A549 (cell line): ENCODE data around the gene ACVR2A.

Experiments used
- CEBPB ChIP-seq, 2 experiments: fragments of >200 bp in 1 of 2; sonication (Bioruptor Twin) in 1 of 2; formaldehyde crosslinking in 1 of 2; IDR thresholded peaks; 2 replicates each; pipeline ENCODE4 v1.6.1; 2012 to 2016
- FOSL2 ChIP-seq, 2 experiments: fragments of 450-650 bp in 1 of 2; fragments of >200 bp in 1 of 2; sonication (Bioruptor Twin) in 1 of 2; formaldehyde crosslinking; IDR thresholded peaks; 2 replicates each; pipeline versions ENCODE4 v1.5.0 to v1.6.1; 2016 to 2020; ENCODE audit warnings: mild to moderate bottlenecking in 1 of 2, moderate library complexity in 1 of 2
- HES2 ChIP-seq: fragments of >200 bp; sonication (Bioruptor Twin); formaldehyde crosslinking; IDR thresholded peaks from 2 replicates; pipeline ENCODE4 v1.6.1; 2016
- MAZ ChIP-seq: fragments of 150-350 bp; IDR thresholded peaks from 2 replicates; pipeline ENCODE4 v1.6.1; 2014; ENCODE audit warnings: antibody characterized with exemption, low read depth, low read length, borderline replicate concordance
- PHF8 ChIP-seq: fragments of 200-600 bp; sonication (generic); IDR thresholded peaks from 2 replicates; pipeline ENCODE4 v1.6.1; 2016; ENCODE audit warnings: low read depth, mild to moderate bottlenecking, antibody characterized with exemption, moderate library complexity, borderline replicate concordance
- POLR2A ChIP-seq: IDR thresholded peaks from 2 replicates; pipeline ENCODE4 v1.6.1; 2012; ENCODE audit warnings: mild to moderate bottlenecking, low read length
- REST ChIP-seq: fragments of 200-600 bp; sonication (generic); IDR thresholded peaks from 2 replicates; pipeline ENCODE4 v1.6.1; 2016; ENCODE audit warnings: antibody characterized with exemption, mild to moderate bottlenecking, moderate library complexity
- TP53 ChIP-seq: fragments of 250-450 bp; sonication (Bioruptor Pico); IDR thresholded peaks from 2 replicates; pipeline ENCODE4 v1.5.0; 2021; ENCODE audit warnings: mild to moderate bottlenecking, moderate library complexity
- TF ChIP-seq, protein P1 (sequence below): fragments of >200 bp; sonication (Bioruptor Twin); formaldehyde crosslinking; IDR thresholded peaks from 3 replicates; pipeline ENCODE4 v1.5.1; 2016
- TF ChIP-seq, protein P2 (sequence below): fragments of 450-650 bp; IDR thresholded peaks from 2 replicates; pipeline ENCODE4 v1.6.1; 2014; ENCODE audit warnings: antibody characterized with exemption

GRCh38 chr2:147924647-147925046, 79.8 kb downstream of the ACVR2A start:
- TF ChIP-seq, protein P1, sequence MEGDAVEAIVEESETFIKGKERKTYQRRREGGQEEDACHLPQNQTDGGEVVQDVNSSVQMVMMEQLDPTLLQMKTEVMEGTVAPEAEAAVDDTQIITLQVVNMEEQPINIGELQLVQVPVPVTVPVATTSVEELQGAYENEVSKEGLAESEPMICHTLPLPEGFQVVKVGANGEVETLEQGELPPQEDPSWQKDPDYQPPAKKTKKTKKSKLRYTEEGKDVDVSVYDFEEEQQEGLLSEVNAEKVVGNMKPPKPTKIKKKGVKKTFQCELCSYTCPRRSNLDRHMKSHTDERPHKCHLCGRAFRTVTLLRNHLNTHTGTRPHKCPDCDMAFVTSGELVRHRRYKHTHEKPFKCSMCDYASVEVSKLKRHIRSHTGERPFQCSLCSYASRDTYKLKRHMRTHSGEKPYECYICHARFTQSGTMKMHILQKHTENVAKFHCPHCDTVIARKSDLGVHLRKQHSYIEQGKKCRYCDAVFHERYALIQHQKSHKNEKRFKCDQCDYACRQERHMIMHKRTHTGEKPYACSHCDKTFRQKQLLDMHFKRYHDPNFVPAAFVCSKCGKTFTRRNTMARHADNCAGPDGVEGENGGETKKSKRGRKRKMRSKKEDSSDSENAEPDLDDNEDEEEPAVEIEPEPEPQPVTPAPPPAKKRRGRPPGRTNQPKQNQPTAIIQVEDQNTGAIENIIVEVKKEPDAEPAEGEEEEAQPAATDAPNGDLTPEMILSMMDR, result no peak
- TF ChIP-seq FOSL2 (IDR thresholded peaks at IDR 0.05) (no peak), FOSL2 (CRISPR knock-in tag; IDR thresholded peaks at IDR 0.05) (no peak), MAZ (no peak), HES2 (no peak), CEBPB (IDR thresholded peaks at IDR 0.05) (no peak), POLR2A (no peak), PHF8 (no peak), REST (no peak), TP53 (CRISPR knock-in tag) (no peak)
- TF ChIP-seq, protein P2, sequence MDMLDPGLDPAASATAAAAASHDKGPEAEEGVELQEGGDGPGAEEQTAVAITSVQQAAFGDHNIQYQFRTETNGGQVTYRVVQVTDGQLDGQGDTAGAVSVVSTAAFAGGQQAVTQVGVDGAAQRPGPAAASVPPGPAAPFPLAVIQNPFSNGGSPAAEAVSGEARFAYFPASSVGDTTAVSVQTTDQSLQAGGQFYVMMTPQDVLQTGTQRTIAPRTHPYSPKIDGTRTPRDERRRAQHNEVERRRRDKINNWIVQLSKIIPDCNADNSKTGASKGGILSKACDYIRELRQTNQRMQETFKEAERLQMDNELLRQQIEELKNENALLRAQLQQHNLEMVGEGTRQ, result no peak
